CD14-positive monocyte (primary cell): Measurements from ENCODE around the gene DENND4A. TPM values are rescaled to one million over a fixed set of nuclear protein-coding genes. Genes with fewer than 3 reads are reported as not detected.

Source experiments
- polyA plus RNA-seq, 3 donors: library from polyadenylated mRNA; depleted of rRNA in 1 of 3; unstranded in 2 of 3; stranded (reverse) in 1 of 3; fragments of 300-500 nt in 2 of 3; fragments of >200 nt in 1 of 3; fragmentation: Illumina TruSeq in 2 of 3; gene quantifications; 1 replicate in 2 of 3; 2 replicates in 1 of 3; pipeline ENCODE4 v1.2.3, GENCODE V29; 2012 to 2021
- small RNA-seq: library from RNA; depleted of rRNA; stranded (forward); fragments of <200 nt; gene quantifications from one replicate; pipeline ENCODE3, GENCODE V24; 2012; ENCODE audit warnings: low read depth; ENCODE audit not compliant: insufficient read length

DENND4A gene
- polyA plus RNA-seq, 3 donors: 4.6 to 11.0 (median 6.9) TPM

Small RNA genes within 50 kb of the gene (small RNA-seq; reads per million reads assigned to genes)
- gene MIR4511 (not detected), gene SNORD13E (not detected)

Other genes starting within 250 kb of the DENND4A start
- gene INTS14, start 181.2 kb downstream of the DENND4A start, polyA plus RNA-seq: 10 to 100 TPM; 10.1 to 20.3 (median 12.0) TPM
- 1 to 10 TPM in 1 of 3 donors, under 1 TPM in 2; 0.80 to 1.7 (median 0.83) TPM for gene SLC24A1, start 170.4 kb downstream of the DENND4A start, polyA plus RNA-seq
- 100 to 1,000 TPM; 180 to 310 (median 300) TPM for gene RAB11A, start 77.2 kb upstream of the DENND4A start, polyA plus RNA-seq